Measurements from ENCODE around the gene NXPE3.

DNA sequence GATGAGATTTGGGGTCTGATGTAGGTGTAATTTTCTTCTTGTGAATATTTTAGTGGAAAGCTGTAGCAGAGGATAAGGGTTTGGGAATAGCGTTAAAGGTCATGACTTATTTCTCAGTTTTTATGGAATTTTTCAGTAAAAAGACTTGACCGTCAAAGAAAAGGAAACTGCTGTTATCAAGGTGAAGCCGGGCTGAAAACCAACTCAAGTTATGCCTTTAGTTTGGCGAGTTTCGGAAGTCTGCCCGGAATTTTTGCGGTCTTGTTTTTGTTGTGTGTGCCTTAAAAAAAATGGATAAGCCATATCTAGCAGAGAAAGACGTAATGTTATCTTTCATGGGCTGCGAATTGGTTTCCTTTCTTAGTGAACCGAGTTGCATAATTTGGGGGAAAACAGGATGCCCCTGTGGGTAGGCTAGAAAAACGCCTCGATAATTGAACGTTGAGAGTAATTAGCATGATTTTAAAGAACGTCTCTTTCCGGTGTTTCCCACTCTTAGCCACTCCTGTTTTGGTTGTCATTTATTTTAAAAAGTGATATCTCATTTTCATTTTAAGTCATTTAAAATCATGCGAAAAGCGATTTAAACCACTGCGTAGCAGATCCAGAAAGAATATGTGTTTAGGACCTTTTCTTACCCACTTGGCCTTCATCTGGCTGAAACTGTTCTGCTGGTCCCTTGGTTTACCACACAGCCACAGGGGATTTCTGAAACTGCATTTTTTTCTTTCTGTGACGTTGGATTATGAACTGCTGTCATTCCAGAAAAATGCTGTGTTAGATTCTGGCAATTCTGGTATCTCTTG is 71.4 kb downstream of the NXPE3 start:
- TF ChIP-seq CTCF (IDR thresholded peaks at IDR 0.05) (no peak), EZH2 (IDR thresholded peaks at IDR 0.05) (no peak), EZH2phosphoT487 (IDR thresholded peaks at IDR 0.05) (no peak)

Data from neural progenitor cell (in vitro differentiated cells).